OCI-LY1 (cell line): Measurements from ENCODE around the gene CACNA2D1.

Source experiments
- CTCF ChIP-seq: fragments of 200-600 bp; sonication (generic), shearing (Covaris generic); IDR thresholded peaks from 2 replicates; pipeline ENCODE4 v1.5.1; 2017; ENCODE audit warnings: mild to moderate bottlenecking, antibody characterized with exemption, low read length, moderate library complexity, mixed read lengths
- EZH2 ChIP-seq: fragments of 200-600 bp; sonication (generic), shearing (Covaris generic); IDR thresholded peaks from 2 replicates; pipeline ENCODE4 v1.8.0; 2017; ENCODE audit warnings: borderline replicate concordance, mixed run types, mild to moderate bottlenecking, antibody characterized with exemption, low read length, moderate library complexity, mixed read lengths

GRCh38 chr7:82435769-82436168 lies 7.8 kb downstream of the CACNA2D1 start:
- TF ChIP-seq CTCF (no peak), EZH2 (no peak)
